ENCODE measurements around the gene SEMA3G. TPM values are rescaled to one million over a fixed set of nuclear protein-coding genes. Genes with fewer than 3 reads are reported as not detected.

The SEMA3G gene
- total RNA-seq, 1 experiment from 2014 or later, result 1.6 TPM

GRCh38 chr3:52434491-52435115 is 10.3 kb downstream of the SEMA3G start:
- DNase-seq (ENCODE audit: low spot score), result no peak
- no peaks in the 10 kb centered on the region for H3K27me3 Mint-ChIP-seq (ENCODE audit: low read depth)
- no peaks in the 10 kb centered on the region for H3K9me3 Mint-ChIP-seq

GRCh38 chr3:52433996-52434479 is 10.9 kb downstream of the SEMA3G start:
- ChIA-PET POLR2A (interaction anchor here (0.5 kb wide), 1 partner anchor 461 kb away, joined by 4 read pairs; no protein-coding TSS in a partner anchor), CTCF (interaction anchor here (0.6 to 4.9 kb wide), 3 partner anchors 12 to 214 kb away, joined by 3 to 43 read pairs (median 7); partner anchors contain the start of gene SEMA3G)
- DNase-seq (ENCODE audit: low spot score), result no peak
- Mint-ChIP-seq H3K27ac (peak overlapping the region; percentile 29), H3K4me1 (peaks cover 8% of the 10 kb centered on the region; the same call in 1 of the 2 replicates), H3K36me3 (no peaks in the 10 kb centered on the region), H3K4me3 (no peak overlapping the region), H3K9me3 (no peaks in the 10 kb centered on the region), H3K27me3 (ENCODE audit: low read depth) (no peaks in the 10 kb centered on the region)
- no peak for ATAC-seq
- no peak for TF ChIP-seq USF2 (CRISPR knock-in tag; IDR thresholded peaks at IDR 0.05)
- no peak for TF ChIP-seq TEAD1 (CRISPR knock-in tag; IDR thresholded peaks at IDR 0.05)

More at GRCh38 chr3:52434491-52435115, 10.3 kb downstream of the SEMA3G start:
- Mint-ChIP-seq H3K4me1 (peaks cover 8% of the 10 kb centered on the region; the same call in 1 of the 2 replicates), H3K27ac (peak overlapping the region; percentile 29), H3K36me3 (no peaks in the 10 kb centered on the region), H3K4me3 (no peak overlapping the region)
- ChIA-PET CTCF (interaction anchor here (0.6 to 4.9 kb wide), 5 partner anchors 11 to 214 kb away, joined by 3 to 43 read pairs (median 5); partner anchors contain the start of gene SEMA3G), POLR2A (no interaction called here)
- ATAC-seq, result no peak
- no peak for TF ChIP-seq ZNF317 (CRISPR knock-in tag; IDR thresholded peaks at IDR 0.05; ENCODE audit: borderline replicate concordance, low read depth)
- TF ChIP-seq NFYB (CRISPR knock-in tag; conservative IDR thresholded peaks at IDR 0.05; ENCODE audit: low read depth), result no peak
- TF ChIP-seq STAT6 (CRISPR knock-in tag; conservative IDR thresholded peaks at IDR 0.05; ENCODE audit: low read depth), result no peak
- TF ChIP-seq JAZF1 (CRISPR knock-in tag; IDR thresholded peaks at IDR 0.05), result no peak
- no peak for TF ChIP-seq ESRRA (CRISPR knock-in tag; IDR thresholded peaks at IDR 0.05; ENCODE audit: borderline replicate concordance)

GRCh38 chr3:52433328-52433995 is 11.4 kb downstream of the SEMA3G start:
- Mint-ChIP-seq H3K27ac (no peak overlapping the region; the same call in 1 of the 2 replicates), H3K4me1 (peaks cover 8% of the 10 kb centered on the region; the same call in 1 of the 2 replicates), H3K4me3 (no peak overlapping the region), H3K9me3 (no peaks in the 10 kb centered on the region), H3K36me3 (no peaks in the 10 kb centered on the region), H3K27me3 (ENCODE audit: low read depth) (no peaks in the 10 kb centered on the region)
- ChIA-PET POLR2A (interaction anchor here (0.5 kb wide), 1 partner anchor 461 kb away, joined by 4 read pairs; no protein-coding TSS in a partner anchor), CTCF (interaction anchor here (0.6 to 4.9 kb wide), 3 partner anchors 12 to 48 kb away, joined by 3 to 43 read pairs (median 6); partner anchors contain the start of gene SEMA3G)
- TF ChIP-seq TEAD4 (CRISPR knock-in tag; IDR thresholded peaks at IDR 0.05) (no peak), ZNF138 (CRISPR knock-in tag; conservative IDR thresholded peaks at IDR 0.05) (no peak), TCF7 (CRISPR knock-in tag; IDR thresholded peaks at IDR 0.05; ENCODE audit: low read depth) (no peak), CBFB (CRISPR knock-in tag; IDR thresholded peaks at IDR 0.05; ENCODE audit: low read depth) (no peak), ATF2 (CRISPR knock-in tag; IDR thresholded peaks at IDR 0.05; ENCODE audit: borderline replicate concordance, low read depth) (no peak), ZNF423 (CRISPR knock-in tag; IDR thresholded peaks at IDR 0.05) (no peak), NFE2L1 (CRISPR knock-in tag; IDR thresholded peaks at IDR 0.05) (no peak), ZNF219 (CRISPR knock-in tag; IDR thresholded peaks at IDR 0.05; ENCODE audit: borderline replicate concordance) (no peak), CTCF (IDR thresholded peaks at IDR 0.05) (no peak)
- DNase-seq (ENCODE audit: low spot score) (no peak), ATAC-seq (no peak)
